Heart left ventricle (tissue), 13 donors: ENCODE data around the gene TOR1B.

ENCODE experiments used
- POLR2A ChIP-seq, 2 donors: fragments of 450-650 bp; IDR thresholded peaks; one replicate each; pipeline ENCODE4 v1.6.1; 2017; ENCODE audit warnings: antibody characterized with exemption in 2 of 2, mild to moderate bottlenecking in 2 of 2, moderate library complexity in 2 of 2
- TF ChIP-seq, protein P1 (sequence below), 12 donors: fragments of 200-600 bp; sonication (generic) in 4 of 12; IDR thresholded peaks; one replicate each; pipeline versions ENCODE4 v1.5.0 to v1.8.0; 2018 to 2022; ENCODE audit warnings: antibody characterized with exemption in 12 of 12, mild to moderate bottlenecking in 5 of 12
- donor health status: ischemic (EF 13 %, LVEDD 7.1; RV severe dilation, severe dysfunction).
- donor health status: DM: no; HTN: yes; CAD: no.
- donor health status: DM: no; HTN: no; CAD: no.
- donor health status: ischemic (EF 25% LVEDD 6.9; RV normal size, moderate dysfunction).
- donor health status: ischemic (EF 25% LVEDD 5.7; RV mildly dilated, moderate dysfunction).
- donor health status: ischemic (EF 35%, LVEDD 5.7; RV mildly dilated, moderate dysfunction).
- donor health status: nonischemic (EF 11% LVEDD 7.7; RV severe dilation, severe dysfunction).
- donor health status: DM: yes; HTN: yes; CAD: no.
- donor health status: PGD.
- donor health status: ischemic (EF 29% LVEDD 5.4; RV normal size, mild dysfunction).
- donor health status: nonischemic (EF 23%, LVEDD 6.1; RV moderate dilation, normal function).

DNA sequence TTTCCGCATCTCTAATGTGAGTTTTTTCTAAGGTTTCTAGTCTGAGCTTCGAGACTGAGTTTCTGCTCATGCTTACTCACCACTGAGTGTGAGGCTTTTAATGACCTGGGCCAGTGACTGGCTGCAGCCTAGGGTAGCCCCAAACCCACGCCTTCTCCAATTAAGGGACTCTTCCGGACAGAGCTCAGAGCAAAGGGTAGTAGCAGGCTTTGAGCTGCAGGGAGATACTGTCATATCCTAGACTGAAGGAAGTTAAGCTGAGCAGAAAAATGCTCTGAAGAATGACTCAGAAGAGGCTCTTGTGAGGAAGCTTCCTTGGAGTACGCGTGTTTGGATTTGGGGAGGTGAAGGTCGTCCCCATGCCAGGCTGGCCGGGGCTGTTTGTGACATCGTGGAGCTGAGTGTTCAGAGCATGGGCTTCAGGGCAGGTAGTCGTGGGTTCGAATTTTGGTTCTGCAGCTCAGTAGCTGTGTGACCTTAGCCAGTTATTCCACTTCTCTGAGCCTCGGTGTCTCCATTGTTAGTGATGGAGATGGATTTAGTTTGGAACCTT is 35.8 kb downstream of the TOR1B start:
- TF ChIP-seq, protein P1, sequence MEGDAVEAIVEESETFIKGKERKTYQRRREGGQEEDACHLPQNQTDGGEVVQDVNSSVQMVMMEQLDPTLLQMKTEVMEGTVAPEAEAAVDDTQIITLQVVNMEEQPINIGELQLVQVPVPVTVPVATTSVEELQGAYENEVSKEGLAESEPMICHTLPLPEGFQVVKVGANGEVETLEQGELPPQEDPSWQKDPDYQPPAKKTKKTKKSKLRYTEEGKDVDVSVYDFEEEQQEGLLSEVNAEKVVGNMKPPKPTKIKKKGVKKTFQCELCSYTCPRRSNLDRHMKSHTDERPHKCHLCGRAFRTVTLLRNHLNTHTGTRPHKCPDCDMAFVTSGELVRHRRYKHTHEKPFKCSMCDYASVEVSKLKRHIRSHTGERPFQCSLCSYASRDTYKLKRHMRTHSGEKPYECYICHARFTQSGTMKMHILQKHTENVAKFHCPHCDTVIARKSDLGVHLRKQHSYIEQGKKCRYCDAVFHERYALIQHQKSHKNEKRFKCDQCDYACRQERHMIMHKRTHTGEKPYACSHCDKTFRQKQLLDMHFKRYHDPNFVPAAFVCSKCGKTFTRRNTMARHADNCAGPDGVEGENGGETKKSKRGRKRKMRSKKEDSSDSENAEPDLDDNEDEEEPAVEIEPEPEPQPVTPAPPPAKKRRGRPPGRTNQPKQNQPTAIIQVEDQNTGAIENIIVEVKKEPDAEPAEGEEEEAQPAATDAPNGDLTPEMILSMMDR (IDR thresholded peaks at IDR 0.05), result no peak
- TF ChIP-seq POLR2A (IDR thresholded peaks at IDR 0.05), result no peak
